Brain pericyte (primary cell): Measurements from ENCODE around the gene STX16.

Experiments
- DNase-seq: peaks from one replicate; pipeline ENCODE4 v3.0.0-alpha.2; 2012; ENCODE audit warnings: low read depth, low spot score

Gene STX16

GRCh38 chr20:58652606-58653294 lies 1.7 kb downstream of the STX16 start:
- no peak for DNase-seq

- DNase-seq = no peak
Measured at GRCh38 chr20:58654337-58654736, 3.3 kb downstream of the STX16 start.

GRCh38 chr20:58655328-58656107 lies 4.4 kb downstream of the STX16 start:
- DNase-seq = no peak

- DNase-seq = no peak
Measured at GRCh38 chr20:58656831-58657230, 5.7 kb downstream of the STX16 start.

GRCh38 chr20:58657262-58657661 lies 6.2 kb downstream of the STX16 start:
- DNase-seq = no peak

- no peak for DNase-seq
Measured at GRCh38 chr20:58657986-58658385, 6.9 kb downstream of the STX16 start.

- DNase-seq = no peak
Measured at GRCh38 chr20:58658760-58659159, 7.7 kb downstream of the STX16 start.

- DNase-seq = no peak
Measured at GRCh38 chr20:58659841-58660240, 8.8 kb downstream of the STX16 start.

GRCh38 chr20:58660855-58661597 lies 9.9 kb downstream of the STX16 start:
- no peak for DNase-seq

- DNase-seq = no peak
Measured at GRCh38 chr20:58661598-58662473, 10.8 kb downstream of the STX16 start.

- no peak for DNase-seq
Measured at GRCh38 chr20:58664331-58664730, 13.2 kb downstream of the STX16 start.

GRCh38 chr20:58664883-58665282 lies 13.8 kb downstream of the STX16 start:
- DNase-seq = no peak

GRCh38 chr20:58665606-58666005 lies 14.5 kb downstream of the STX16 start:
- no peak for DNase-seq

- no peak for DNase-seq
Measured at GRCh38 chr20:58666702-58667101, 15.6 kb downstream of the STX16 start.

GRCh38 chr20:58667975-58668374 lies 16.9 kb downstream of the STX16 start:
- DNase-seq = no peak

GRCh38 chr20:58668901-58669286 lies 17.8 kb downstream of the STX16 start:
- no peak for DNase-seq

GRCh38 chr20:58669287-58670006 lies 18.4 kb downstream of the STX16 start:
- DNase-seq = no peak

GRCh38 chr20:58670102-58670501 lies 19.0 kb downstream of the STX16 start:
- no peak for DNase-seq

GRCh38 chr20:58670659-58671058 lies 19.6 kb downstream of the STX16 start:
- no peak for DNase-seq

- no peak for DNase-seq
Measured at GRCh38 chr20:58673119-58673518, 22.0 kb downstream of the STX16 start.

GRCh38 chr20:58675146-58675584 lies 24.1 kb downstream of the STX16 start:
- DNase-seq = no peak
